Right lobe of liver (tissue), 6 donors: ENCODE results near the gene KCNK4. TPM values are rescaled to one million over a fixed set of nuclear protein-coding genes. Genes with fewer than 3 reads are reported as not detected.
A peak's percentile ranks its signal among the peaks of the same experiment; 100 is the strongest.

ENCODE experiments used
- ATAC-seq, 4 donors: fragments of 200-7000 bp; cut with Tn5 transposase; one replicate each; pipeline ENCODE4 v1.9.1; 2020; ENCODE audit warnings: mild to moderate bottlenecking in 4 of 4, moderate library complexity in 4 of 4
- DNase-seq, 3 donors: peaks; one replicate each; pipeline ENCODE4 v3.0.0-alpha.2; 2020
- H3K27ac ChIP-seq, 3 donors: fragments of 200-600 bp; one replicate each; pipeline ENCODE4 v1.8.0; 2022
- H3K27me3 ChIP-seq, 2 donors: fragments of 200-600 bp; one replicate each; pipeline ENCODE4 v1.8.0; 2022
- H3K36me3 ChIP-seq, 4 donors: fragments of 200-600 bp; sonication (generic) in 1 of 4; one replicate each; pipeline versions ENCODE4 v1.5.1 to v1.8.0; 2017 to 2022; ENCODE audit warnings: control low read depth in 1 of 4
- H3K4me1 ChIP-seq, 4 donors: fragments of 200-600 bp; sonication (generic) in 1 of 4; one replicate each; pipeline versions ENCODE4 v1.5.1 to v1.8.0; 2017 to 2022; ENCODE audit warnings: control low read depth in 1 of 4
- H3K4me3 ChIP-seq, 3 donors: fragments of 200-600 bp; one replicate each; pipeline ENCODE4 v1.8.0; 2022
- H3K9me3 ChIP-seq, 4 donors: fragments of 200-600 bp; sonication (generic) in 1 of 4; one replicate each; pipeline versions ENCODE4 v1.5.1 to v1.8.0; 2017 to 2022; ENCODE audit warnings: control low read depth in 1 of 4
- POLR2A ChIP-seq: fragments of 450-650 bp; IDR thresholded peaks from one replicate; pipeline ENCODE4 v1.6.1; 2017; ENCODE audit warnings: antibody characterized with exemption, mild to moderate bottlenecking
- WGBS: methylation state at CpG from one replicate; pipeline ENCODE4 v1.1.6; 2018; ENCODE audit warnings: low coverage, low lambda C conversion rate; ENCODE audit not compliant: insufficient coverage; ENCODE audit errors: missing lambda C conversion rate; 5-methylcytosine and 5-hydroxymethylcytosine counted together
- intact Hi-C, 2 donors: fragments of 100-400 bp; cut with DNase I; formaldehyde crosslinking; loops; one replicate each; pipeline versions ENCODE4 v1.11.2 to v1.14.1; 2022
- total RNA-seq, 6 experiments: library from RNA; depleted of rRNA in 2 of 6; stranded (reverse); fragments of >200 nt in 2 of 6; fragmentation: NEBNext Ultra II Directional in 3 of 6; extraction: Animal tissue kit (Norgen Biotek cat#: 25700) in 3 of 6; gene quantifications; one replicate each; pipeline versions ENCODE4 v1.1.0 to v1.2.4, GENCODE V29; 2016 to 2023
- TF ChIP-seq, protein P1 (sequence below), 4 donors: fragments of 200-600 bp in 3 of 4; fragments of 450-650 bp in 1 of 4; IDR thresholded peaks; one replicate each; pipeline versions ENCODE4 v1.5.1 to v1.8.0; 2016 to 2022; ENCODE audit warnings: antibody characterized with exemption in 4 of 4, mild to moderate bottlenecking in 2 of 4
- donor health status: DM: no; HTN: yes; CAD: no.
- donor health status: DM: no; HTN: no; CAD: no.
- donor health status: DM: no; HTN: no; CAD: no.
- donor health status: DM: no; HTN: yes; CAD: no.
- donor health status: DM: no; HTN: yes; CAD: no.

Gene KCNK4
- total RNA-seq, 6 experiments from 2014 or later = not detected

DNA sequence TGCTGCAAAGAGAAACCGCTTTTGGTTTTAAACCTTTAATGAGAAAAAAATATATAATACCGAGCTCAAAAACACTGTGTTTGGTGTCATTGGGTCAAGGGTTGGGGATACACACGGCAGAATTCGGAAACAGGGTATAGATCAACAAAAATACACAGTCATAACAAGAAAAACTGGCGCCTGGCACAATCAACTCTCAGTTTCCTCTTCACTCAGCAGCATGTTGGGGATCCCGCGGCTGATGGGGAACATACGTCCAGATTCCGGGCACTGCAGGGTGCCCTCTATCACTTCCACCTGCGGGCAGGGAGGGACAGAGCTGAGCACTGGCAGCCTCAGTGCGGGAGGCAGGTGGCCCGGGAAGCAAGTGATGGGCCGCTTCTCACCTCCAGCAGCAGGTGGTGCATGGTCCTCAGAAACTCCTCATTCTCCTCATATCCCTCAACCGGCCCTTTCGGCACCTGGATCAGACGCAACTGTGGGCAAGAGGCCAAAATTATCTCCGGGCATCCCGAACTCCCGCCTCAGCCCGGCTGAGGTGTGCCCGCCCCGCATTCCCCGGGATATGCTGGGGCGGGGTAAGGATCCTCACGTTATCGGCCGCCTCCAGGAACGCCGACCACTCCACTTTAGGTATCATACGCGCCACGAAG is 25.7 kb downstream of the KCNK4 start:
- Histone ChIP-seq H3K27ac (peak overlapping the region; percentile 92 to 99 (median 97)), H3K9me3 (no peaks in the 10 kb centered on the region), H3K4me3 (peak overlapping the region; percentile 86 to 94 (median 93)), H3K4me1 (peaks cover 0 to 15% (median 7%) of the 10 kb centered on the region in 4 donors), H3K27me3 (no peaks in the 10 kb centered on the region), H3K36me3 (peaks cover 0 to 22% (median 10%) of the 10 kb centered on the region in 4 donors)
- ATAC-seq (peak; percentile 0 to 6 (median 4)), DNase-seq (peak in 1 of 3 donors; percentile 71)
- TF ChIP-seq, protein P1, sequence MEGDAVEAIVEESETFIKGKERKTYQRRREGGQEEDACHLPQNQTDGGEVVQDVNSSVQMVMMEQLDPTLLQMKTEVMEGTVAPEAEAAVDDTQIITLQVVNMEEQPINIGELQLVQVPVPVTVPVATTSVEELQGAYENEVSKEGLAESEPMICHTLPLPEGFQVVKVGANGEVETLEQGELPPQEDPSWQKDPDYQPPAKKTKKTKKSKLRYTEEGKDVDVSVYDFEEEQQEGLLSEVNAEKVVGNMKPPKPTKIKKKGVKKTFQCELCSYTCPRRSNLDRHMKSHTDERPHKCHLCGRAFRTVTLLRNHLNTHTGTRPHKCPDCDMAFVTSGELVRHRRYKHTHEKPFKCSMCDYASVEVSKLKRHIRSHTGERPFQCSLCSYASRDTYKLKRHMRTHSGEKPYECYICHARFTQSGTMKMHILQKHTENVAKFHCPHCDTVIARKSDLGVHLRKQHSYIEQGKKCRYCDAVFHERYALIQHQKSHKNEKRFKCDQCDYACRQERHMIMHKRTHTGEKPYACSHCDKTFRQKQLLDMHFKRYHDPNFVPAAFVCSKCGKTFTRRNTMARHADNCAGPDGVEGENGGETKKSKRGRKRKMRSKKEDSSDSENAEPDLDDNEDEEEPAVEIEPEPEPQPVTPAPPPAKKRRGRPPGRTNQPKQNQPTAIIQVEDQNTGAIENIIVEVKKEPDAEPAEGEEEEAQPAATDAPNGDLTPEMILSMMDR (IDR thresholded peaks at IDR 0.05) = peak in 2 of 4 donors; percentile 13 to 18
- no peak for TF ChIP-seq POLR2A
- intact Hi-C loops = no loop called here
- 3% methylated on average over 22 of the region's 32 CpGs for WGBS

DNA sequence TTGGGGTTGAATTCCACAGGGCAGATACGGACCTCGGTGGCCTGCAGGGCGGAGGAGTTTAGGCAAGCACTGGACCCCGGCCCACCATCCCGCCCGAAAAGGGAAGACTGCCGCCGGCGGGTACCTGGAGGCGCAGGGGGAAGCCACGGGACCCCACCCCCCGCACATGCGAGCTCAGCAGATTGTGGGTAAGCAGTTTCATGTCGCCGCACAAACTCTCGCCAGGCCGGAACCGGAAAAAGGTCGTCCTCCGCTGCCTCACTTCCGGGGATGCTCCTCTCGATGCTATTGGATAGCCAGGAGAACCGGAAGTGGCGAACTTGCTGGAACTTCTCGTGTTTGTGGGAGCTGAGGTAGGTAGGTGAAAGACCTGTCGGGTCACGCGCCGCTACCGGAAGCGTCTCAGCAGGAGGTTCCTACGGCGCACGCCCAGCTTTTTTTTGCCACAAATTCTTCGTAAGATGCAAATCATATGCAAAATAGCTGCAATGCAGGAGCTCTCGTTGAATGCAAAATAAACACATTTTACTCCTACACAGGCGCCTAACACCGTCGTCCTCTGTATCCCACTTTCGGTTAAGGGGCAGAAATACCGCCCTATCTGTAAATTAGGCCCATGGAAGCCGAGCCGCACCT is 26.3 kb downstream of the KCNK4 start, which contains the start of gene TRMT112:
Gene TRMT112, minus strand, starts transcription at position 235 of the 636 bp plus-strand sequence. Its CDS starts 33 bp downstream, at position 202.
- H3K4me3 ChIP-seq = peak within 1 kb of the TSS; percentile 86 to 94 (median 93)
- peak within 1 kb of the TSS; percentile 92 to 99 (median 97) for H3K27ac ChIP-seq
- H3K9me3 ChIP-seq = no peaks in the 10 kb centered on the region
- H3K27me3 ChIP-seq = no peaks in the 10 kb centered on the region
- peaks cover 0 to 22% (median 10%) of the 10 kb centered on the region in 4 donors for H3K36me3 ChIP-seq
- intact Hi-C loops = no loop called here
- TF ChIP-seq, protein P1 (IDR thresholded peaks at IDR 0.05) = no peak
- peak; percentile 74 for TF ChIP-seq POLR2A
- DNase-seq = peak; percentile 95 to 99 (median 98)
- H3K4me1 ChIP-seq = peaks cover 0 to 15% (median 7%) of the 10 kb centered on the region in 4 donors
- peak; percentile 78 to 85 (median 82) for ATAC-seq
- WGBS = 0% methylated on average over 12 of the region's 43 CpGs

DNA sequence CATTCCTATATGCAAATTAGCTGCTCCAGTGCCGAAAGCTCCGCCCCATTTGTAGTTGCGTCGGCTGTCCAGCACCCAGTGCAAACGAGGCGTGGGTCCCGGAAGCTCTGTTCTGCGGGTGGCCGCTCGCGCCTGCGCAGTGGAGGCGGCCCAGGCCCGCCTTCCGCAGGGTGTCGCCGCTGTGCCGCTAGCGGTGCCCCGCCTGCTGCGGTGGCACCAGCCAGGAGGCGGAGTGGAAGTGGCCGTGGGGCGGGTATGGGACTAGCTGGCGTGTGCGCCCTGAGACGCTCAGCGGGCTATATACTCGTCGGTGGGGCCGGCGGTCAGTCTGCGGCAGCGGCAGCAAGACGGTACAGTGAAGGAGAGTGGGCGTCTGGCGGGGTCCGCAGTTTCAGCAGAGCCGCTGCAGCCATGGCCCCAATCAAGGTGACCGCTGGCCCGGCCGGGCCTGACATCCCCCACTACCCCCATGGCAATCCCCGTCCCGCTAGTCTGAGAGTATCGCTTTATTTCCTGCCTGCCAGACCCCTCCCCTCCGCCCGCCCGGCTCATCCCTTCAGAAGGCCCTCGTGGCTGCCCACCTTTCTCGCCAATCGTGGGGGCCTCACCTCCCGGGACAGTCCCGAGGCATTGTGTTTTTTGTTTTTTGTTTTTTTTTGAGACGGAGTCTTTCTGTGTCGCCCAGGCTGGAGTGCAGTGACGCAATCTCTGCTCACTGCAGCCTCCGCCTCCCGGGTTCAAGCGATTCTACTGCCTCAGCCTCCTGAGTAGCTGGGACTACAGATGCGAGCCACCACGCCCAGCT is 27.1 kb downstream of the KCNK4 start, which contains the start of gene PRDX5:
Gene PRDX5, plus strand, starts transcription at position 161 of the 805 bp plus-strand sequence. Its CDS starts 95 bp downstream, at position 256.
- Histone ChIP-seq H3K9me3 (no peaks in the 10 kb centered on the region), H3K4me3 (peak within 1 kb of the TSS; percentile 86 to 94 (median 93)), H3K27me3 (no peaks in the 10 kb centered on the region), H3K27ac (peak within 1 kb of the TSS; percentile 92 to 99 (median 97)), H3K4me1 (peaks cover 0 to 15% (median 7%) of the 10 kb centered on the region in 4 donors), H3K36me3 (peaks cover 0 to 22% (median 10%) of the 10 kb centered on the region in 4 donors)
- peak; percentile 97 to 98 (median 98) for DNase-seq
- peak; percentile 91 for TF ChIP-seq POLR2A
- TF ChIP-seq, protein P1 (IDR thresholded peaks at IDR 0.05) = peak; percentile 25 to 50 (median 36)
- 0% methylated on average over 19 of the region's 61 CpGs for WGBS
- peak; percentile 82 to 89 (median 86) for ATAC-seq
- intact Hi-C loops = no loop called here
